HG03175 (cell line): ENCODE measurements around the gene RALBP1.
"Not testable (repeated sequence)": the region's sequence is repeated elsewhere in the genome, so short reads cannot be mapped to it uniquely, and the experiment has no call there.

Source experiments
- ATAC-seq: cut with Tn5 transposase; IDR thresholded peaks from one replicate; pipeline ENCODE4 v1.9.1; 2021; ENCODE audit warnings: mild to moderate bottlenecking, moderate library complexity; ENCODE audit not compliant: unreplicated experiment

RALBP1 gene

GRCh38 chr18:9474983-9475642 is at the start of gene RALBP1:
TSS of gene RALBP1 (plus strand) at chr18:9475513. CDS start at chr18:9513046, 37,533 bp downstream.
- ATAC-seq, result peak; percentile 92

GRCh38 chr18:9426753-9427152 is 48.6 kb upstream of the RALBP1 start:
- no peak for ATAC-seq

DNA sequence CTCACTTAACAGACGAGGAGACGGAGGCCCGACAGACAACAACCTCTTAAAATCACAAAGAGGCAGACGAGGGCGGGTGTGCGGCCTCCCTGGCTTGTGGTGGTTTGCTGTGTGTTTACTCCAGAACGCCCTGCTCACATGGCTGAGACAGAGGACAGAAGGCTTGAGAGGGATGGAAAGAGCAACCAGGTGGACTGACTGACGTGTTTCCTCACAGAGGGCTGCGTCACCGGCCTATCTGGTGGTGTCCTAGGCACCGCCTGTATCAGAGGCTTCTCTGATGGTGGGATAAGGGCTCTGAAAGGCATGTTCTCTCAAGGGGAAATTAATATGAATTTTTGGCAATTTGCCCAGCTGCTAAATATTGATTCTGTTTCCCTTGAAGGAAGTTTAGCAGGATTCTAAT is 47.0 kb upstream of the RALBP1 start:
- no peak for ATAC-seq

DNA sequence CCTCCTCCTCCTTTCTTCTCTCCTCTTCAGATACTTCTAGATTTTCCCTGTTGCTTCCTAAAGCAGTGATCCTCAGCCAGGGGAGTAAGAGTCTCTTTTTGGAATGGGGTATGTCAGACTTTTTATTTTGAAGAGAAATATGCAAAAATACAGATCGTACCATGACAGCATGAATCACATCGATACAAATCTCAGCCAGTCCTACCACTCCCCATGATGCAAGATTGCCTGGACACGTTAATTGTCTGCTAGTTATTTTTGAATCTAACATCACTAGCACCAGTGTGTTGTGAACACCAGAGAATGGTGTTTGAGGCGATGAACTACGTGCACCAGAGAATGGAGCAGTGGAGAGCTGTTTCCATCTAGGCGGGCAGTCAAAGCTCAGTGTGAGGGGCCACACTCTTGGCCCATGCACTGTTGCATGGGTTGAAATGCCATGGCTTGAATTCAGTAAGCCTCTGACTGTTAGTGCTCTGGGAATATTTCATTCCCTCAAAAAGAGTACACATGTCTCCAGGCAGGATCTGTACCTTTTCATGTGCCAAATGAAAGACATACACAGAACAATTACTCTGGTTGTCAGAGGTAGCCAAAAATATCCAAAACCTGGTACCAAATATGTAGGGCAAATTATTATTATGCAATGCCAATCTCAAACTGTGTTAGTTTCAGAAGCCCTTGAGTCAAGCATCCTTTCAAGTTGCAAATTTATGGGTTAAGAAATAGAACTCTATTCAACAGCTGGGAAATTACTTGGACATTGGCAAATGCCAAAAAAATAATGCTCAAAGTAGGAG is 46.3 kb upstream of the RALBP1 start:
- ATAC-seq, result no peak

GRCh38 chr18:9429662-9429993 is 45.7 kb upstream of the RALBP1 start:
- ATAC-seq, result no peak

DNA sequence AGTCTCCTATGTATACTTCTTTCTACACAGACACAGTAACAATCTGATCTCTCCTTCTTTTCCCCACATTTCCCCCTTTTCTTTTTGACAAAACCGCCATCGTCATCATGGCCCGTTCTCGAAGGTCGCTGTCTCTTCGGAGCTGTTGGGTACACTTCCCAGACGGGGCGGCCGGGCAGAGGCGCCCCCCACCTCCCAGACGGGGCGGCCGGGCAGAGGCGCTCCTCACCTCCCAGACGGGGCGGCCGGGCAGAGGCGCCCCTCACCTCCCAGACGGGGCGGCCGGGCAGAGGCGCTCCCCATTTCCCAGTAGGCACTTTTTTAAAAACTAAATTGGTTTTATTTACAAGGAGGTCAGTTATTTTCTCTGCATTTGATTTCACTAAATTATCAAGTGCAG is 45.0 kb upstream of the RALBP1 start:
- ATAC-seq, result not testable (repeated sequence)

DNA sequence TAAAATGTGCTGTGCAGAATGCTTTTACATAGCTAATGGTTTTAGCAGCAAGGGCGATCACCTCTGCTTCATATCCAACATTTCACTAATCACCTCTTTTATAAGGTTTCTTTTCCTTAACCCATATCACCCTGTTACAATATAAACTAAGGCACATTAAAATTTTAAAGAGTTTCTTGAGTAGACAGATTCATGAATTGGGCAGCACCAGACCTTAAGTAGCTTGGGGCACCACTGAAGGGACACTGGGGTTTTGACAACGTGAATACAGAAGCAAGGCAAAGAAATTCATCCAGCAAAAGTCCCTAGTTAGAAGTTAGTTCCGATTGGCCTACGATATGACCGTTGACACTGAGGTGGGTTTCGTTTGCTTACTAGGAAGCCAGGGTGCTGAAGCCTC is 44.0 kb upstream of the RALBP1 start:
- ATAC-seq, result no peak

DNA sequence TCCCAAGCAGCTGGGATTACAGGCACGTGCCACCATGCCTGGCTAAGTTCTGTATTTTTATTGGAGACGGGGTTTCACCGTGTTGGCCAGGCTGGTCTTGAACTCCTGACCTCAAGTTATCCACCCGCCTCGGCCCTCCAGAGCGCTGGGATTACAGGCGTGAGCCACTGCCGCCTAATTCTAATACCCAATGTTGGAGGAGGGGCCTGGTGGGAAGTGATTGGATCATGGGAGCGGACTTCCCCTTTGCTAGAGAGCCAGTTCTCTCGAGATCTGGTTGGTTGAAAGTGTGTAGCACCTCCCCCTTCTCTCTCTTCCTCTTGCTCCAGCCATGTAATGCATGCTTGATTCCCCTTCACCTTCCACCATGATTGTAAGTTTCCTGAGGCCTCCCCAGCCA is 42.2 kb upstream of the RALBP1 start:
- ATAC-seq, result not testable (repeated sequence)

- ATAC-seq, result no peak
Observed at GRCh38 chr18:9433671-9434121, 41.6 kb upstream of the RALBP1 start.

- no peak for ATAC-seq
Observed at GRCh38 chr18:9434122-9434701, 41.1 kb upstream of the RALBP1 start.

DNA sequence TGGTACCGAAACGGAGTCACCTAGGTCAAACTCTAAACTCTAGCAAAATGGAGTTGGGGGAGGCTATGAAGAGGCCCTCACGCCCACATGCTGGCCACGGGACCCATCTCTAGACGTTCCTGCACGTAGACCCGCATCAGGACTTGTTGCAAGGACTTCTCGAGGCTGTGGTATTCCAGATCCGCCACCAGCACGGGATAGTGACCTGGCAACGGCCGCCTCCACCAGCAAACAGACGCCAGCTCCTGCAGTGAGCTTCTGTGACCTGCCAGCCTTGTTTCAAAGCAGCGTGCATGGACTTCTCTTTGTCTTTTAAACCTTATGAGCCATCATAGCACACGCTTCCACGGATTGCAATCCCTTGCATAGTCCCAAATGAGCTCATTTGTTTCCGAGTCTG is 40.3 kb upstream of the RALBP1 start:
- no peak for ATAC-seq

- no peak for ATAC-seq
Observed at GRCh38 chr18:9436206-9436929, 38.9 kb upstream of the RALBP1 start.

- ATAC-seq, result no peak
Observed at GRCh38 chr18:9437021-9437437, 38.3 kb upstream of the RALBP1 start.

- no peak for ATAC-seq
Observed at GRCh38 chr18:9437672-9438071, 37.6 kb upstream of the RALBP1 start.

GRCh38 chr18:9441061-9441460 is 34.3 kb upstream of the RALBP1 start:
- no peak for ATAC-seq

DNA sequence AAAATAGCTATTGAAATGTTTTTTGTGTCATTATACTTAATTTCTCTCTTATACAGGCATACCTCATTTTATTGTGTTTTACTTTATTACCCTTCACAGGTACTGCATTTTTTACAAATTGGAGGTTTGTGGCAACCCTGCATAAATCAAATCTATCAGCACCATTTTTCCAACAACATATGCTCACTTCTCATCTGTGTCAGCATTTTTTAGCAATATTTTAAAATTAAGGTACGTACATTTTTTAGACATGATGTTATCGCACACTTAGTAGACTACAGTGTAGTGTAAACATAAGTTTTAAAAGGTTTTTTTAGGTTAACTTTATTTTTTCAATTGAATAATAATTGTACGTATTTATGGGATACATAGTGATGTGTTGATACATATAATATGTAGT is 30.8 kb upstream of the RALBP1 start:
- no peak for ATAC-seq

DNA sequence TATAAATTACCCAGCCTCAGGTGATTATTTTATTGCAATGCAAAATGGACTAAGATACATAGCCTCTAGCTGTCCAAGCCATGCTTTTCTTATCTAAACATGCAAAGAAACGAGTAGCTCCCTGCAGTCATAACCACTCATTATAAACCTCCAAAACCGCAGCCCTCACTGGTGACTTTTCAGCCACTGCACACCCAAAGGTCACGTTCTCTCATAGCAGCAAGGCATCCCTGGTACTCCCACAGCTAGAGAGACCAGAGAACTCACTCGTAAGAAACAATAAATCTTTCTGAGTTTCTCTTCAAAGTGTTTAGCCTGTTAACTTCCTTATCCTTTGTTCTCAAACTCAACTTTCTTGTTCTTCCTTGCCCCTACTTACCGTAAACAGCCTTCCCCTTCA is 28.5 kb upstream of the RALBP1 start:
- ATAC-seq, result no peak

DNA sequence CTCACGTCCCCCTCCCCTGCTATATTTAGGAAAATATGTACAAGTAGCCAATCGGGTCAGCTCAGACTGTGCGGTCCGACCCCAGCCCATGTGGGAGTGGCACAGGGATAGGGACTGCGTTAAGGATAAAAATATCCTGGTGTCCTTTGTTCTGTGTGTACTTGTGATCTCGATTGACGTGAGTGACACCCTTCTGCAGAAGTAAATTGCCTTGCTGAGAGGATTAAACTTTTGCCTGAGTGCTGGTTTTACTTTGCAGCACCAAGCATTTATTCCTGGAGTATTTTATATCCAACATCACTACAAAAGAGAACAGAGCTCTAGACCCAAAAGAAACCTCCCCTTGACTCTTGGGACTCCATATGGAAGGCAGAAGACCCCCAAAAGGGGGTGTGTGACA is 28.0 kb upstream of the RALBP1 start:
- no peak for ATAC-seq

DNA sequence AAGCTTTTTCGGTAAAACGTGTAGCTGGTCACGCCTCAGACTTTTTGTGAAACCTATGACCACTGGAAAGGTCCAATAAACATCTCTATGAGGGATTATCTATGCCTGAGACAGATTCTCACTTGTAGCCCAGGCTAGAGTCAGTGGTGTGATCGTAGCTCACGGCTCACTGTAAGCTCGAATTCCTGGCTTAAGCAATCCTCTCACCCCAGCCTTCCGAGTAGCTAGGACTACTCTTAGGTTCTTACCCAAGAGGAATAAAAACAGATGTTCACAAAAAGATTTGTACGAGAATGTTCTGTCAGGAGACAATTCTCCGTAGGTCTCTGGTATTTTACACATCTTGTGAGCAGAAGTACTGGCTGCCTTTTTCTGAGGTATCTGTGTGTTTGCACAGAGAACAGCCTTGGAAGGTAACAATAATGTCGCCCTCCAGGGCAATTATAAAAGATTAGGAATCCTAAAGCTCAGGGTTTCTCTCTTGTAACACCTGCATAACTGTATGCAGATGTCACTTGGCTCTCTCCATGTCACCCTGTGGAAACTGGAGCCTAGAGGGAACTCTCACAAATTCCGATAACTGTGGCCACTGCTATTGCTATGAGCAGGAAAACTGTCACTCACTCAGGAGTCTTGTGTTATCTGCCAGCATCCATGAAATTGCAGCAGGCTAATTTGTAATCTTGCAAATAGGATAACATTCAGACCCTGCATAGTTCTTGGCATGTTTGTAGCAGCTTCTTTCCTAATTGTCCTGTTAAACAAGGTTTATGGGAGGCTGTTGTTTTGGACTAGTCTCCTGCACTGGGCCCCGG is 25.5 kb upstream of the RALBP1 start:
- ATAC-seq, result no peak

DNA sequence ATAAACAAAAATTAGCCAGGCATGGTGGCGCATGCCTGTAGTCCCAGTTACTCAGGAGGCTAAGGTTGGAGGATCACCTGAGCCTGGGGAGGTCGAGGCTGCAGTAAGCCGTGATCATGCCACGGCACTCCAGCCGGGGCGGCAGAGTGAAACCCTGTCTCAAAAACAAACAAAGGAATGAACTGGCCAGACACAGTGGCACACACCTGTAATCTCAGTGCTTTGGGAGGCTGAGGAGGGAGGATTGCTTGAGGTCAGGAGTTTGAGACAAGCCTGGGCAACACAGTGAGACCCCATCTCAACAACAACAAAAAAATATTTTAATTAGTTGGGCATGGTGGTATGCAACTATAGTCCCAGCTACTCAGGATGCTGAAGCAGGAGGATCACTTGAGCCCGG is 24.4 kb upstream of the RALBP1 start:
- ATAC-seq, result not testable (repeated sequence)

- no peak for ATAC-seq
Observed at GRCh38 chr18:9453283-9453682, 22.0 kb upstream of the RALBP1 start.
